Fibroblast of gingiva (primary cell): ENCODE measurements around the gene USHBP1.
A peak's percentile ranks its signal among the peaks of the same experiment; 100 is the strongest.
"Not testable (repeated sequence)": the region's sequence is repeated elsewhere in the genome, so short reads cannot be mapped to it uniquely, and the experiment has no call there.

Source experiments
- DNase-seq: peaks from one replicate; pipeline ENCODE4 v3.0.0-alpha.2; 2011; ENCODE audit warnings: low read depth

Gene USHBP1

DNA sequence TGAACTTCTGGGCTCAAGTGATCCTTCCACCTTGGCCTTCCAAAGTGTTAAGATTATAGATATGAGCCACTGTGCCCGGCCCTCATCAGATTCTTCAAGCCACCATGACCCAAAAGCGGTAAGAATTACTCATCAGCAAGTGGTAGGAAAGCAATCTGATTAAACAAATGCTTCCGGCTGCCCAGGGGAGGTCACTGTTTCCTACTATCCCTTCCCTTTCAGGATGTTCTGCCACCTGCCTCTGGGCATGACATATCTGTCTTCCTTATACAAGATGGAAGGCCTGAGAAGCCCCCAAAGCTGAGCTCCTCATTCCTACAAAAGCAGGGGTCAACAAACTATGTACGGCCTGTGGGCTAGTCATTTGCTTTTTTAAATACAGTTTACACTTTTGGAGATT, 31.7 kb upstream of the USHBP1 start:
- peak; percentile 27 for DNase-seq

DNA sequence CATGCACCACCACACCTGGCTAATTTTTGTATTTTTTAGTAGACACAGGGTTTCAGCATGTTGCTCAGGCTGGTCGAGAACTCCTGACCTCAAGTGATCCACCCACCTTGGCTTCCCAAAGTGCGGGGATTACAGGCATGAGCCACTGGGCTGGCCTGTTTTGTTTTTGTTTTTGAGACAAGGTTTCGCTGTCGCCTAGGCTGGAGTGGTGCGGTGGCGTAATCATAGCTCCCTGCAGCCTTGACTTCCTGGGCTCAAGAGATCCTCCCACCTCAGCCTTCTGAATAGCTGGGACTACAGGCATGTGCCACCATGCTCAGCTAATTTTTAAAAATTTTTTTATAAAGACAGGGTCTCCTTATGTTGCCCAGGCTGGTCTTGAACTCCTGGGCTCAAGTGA, 31.0 kb upstream of the USHBP1 start:
- DNase-seq: not testable (repeated sequence)

DNA sequence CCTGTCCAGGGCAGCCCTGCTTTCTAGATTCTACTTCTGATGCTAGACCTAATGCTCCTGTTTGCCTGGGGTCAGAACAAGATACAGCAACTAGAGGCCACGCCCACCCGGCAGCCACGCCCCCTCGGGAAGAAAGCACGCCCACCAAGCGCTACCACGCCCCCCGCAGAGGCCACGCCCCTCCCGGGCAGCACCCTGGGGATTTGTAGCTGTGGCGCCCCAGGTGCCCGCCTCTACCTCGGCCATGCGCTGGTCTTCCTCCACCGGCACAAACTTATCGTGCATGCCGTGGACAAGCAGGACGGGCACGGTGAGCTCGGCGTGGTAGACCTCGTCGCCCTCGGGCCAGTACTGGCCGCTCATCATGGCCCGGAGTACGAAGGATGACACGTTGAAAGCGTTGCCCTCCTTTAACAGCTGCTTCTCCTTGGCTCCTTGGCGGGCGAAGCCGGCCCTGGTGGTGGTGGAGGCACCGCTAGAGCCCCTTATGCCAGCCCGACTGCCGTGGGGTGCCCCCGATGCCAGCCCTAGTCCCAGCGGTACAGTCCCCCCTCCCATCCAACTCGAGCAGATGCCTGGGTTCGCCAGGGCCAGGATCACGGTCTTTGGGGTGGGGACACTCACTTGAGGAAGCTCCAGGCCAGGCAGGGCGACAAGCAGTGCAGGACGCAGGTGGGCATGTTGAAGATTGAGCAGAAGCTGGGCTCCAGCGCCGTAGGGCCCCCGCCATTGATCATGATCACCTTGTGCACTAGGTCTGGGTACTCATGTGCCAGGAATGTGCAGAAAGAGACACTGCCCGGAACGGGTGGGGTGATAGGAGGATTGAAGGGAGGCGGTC, 29.7 kb upstream of the USHBP1 start:
- no peak for DNase-seq

- DNase-seq: no peak
Measured at GRCh38 chr19:17293605-17294004, 29.1 kb upstream of the USHBP1 start.

DNA sequence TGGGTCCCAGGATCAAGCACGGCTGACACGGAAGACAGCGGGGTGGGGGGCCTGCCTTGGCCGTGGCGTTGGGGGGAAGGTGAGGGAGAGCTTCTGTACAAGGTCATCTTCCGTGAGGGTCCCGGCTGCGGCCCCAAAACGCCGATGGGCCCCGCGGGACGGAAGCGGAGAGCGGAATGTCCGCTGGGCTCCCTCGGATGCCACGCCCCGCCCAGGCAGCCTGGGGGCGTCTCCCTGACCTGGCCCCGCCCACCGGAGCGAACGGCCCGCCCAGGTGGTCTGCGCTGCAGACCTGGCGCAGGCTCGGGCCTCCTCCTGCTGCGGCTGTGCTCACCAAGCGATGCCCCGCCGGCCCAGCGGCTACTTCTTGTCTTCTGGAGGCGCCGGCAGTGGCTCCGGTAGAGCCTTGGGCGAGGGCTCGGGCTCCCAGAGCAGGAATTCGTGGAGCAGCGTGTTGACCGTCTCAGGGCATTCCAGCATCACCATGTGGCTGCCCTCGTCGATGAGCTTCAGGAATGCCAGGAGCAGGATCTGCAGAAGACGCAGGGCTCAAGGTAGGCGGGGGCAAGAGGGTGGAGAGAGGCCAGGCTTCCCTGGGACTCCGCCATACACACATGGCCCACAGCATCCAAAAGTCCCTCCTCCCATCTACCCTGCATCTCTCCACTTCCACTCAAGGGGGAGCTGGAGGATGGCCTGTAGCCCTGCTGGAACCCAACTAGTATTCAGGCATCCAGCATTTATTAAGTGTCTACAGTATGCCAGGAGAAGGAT, 27.9 kb upstream of the USHBP1 start:
- DNase-seq: peak; percentile 93

DNA sequence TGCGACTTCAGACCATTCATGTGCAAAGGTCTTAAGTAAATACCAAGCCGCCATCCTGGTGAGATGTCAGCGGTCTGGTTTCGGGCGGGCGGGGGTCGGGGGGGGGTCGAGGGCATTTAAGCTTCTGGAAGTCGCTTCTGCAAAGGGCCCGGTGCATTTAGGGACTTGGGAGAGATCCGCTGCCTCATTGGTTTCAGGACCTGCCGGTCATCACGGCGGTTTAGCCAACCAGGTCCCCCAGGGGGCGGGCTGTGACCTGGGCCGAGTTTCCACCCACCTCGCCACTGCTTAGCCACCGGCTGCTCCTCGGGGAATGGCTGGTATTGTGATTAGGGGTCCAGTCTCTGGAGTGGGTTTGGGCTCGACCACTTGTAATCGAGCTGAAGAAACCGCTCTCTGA, 24.9 kb upstream of the USHBP1 start:
- peak; percentile 86 for DNase-seq

DNA sequence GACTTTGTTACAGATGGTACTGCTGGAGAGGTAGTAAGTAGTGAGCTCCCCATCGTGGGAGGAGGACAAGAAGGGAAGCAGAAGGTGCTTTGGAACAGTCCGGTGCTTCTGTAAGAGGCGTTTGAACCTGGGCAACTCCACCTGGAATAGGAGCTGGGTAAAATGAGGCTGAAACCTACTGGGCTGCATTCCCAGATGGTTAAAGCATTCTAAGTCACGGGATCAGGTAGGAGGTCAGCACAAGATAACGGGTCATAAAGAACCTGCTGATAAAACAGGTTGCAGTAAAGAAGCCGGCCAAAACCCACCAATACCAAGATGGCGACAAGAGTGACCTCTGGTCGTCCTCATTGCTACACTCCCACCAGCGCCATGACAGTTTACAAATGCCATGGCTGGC, 22.2 kb upstream of the USHBP1 start:
- no peak for DNase-seq

DNA sequence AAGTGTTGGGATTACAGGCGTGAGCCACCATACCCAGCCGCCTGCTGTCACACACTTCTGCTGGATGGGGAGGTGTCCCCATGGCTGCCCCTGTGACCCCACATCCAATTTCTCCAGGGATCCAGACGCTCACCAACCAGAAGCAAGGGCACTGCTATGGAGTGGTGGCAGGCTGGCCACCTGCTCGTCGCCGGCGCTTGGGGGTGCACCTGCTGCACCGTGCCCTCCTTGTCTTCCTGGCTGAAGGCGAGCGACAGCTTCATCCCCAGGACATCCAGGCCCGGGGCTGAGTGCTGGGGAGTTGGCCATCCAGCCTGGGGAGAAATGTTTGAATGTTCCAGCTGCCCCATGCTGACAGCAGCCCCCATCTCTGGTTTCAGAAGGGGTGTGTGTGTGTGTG, 21.7 kb upstream of the USHBP1 start:
- no peak for DNase-seq

GRCh38 chr19:17285415-17286135, 21.0 kb upstream of the USHBP1 start:
- no peak for DNase-seq

DNA sequence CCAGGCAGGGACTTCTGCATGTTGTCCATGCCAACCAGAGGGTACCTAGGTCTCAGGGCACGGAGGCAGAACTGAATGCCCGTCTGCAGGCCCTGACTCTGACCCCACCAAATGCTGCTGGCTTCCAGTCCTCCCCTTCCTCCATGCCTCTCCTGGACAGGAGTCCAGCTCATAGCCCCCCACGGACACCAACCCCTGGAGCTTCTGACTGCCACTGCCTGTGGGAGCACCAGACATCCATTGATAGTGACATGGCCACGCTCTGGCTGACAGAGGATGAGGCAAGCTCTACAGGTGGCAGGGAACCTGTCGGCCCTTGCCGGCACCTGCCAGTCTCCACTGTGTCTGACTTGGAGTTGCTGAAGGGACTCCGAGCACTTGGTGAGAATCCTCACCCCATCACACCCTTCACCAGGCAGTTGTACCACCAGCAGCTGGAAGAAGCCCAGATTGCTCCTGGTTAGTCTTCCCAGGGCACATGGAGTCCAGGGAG, 19.0 kb upstream of the USHBP1 start:
- DNase-seq: no peak

DNA sequence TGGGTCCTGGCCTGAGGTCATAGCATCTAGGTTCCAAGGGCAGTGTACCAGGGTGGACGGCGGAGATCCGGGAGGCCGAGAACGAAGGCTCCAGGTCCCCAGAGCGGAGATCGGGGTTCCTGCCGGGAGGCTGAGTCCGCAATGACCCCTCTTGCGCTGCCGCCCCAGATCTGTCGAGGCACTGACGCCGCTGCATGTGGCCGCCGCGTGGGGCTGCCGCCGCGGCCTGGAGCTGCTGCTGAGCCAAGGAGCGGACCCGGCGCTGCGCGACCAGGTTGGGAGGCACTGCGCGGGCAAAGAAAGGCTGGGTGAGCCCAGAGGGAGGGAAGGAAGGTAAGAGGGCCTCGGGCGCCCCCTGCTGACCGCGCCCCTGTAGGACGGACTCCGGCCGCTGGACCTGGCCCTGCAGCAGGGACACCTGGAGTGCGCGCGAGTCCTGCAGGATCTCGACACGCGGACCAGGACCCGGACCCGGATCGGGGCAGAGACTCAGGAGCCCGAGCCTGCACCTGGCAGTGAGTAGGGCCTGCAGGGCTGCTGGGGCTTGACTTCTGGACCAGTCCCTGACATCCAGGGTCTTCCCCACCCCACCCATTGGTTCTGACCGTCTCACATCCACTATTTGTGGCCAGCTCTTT, 18.1 kb upstream of the USHBP1 start:
- DNase-seq: peak; percentile 48

- DNase-seq: no peak
Measured at GRCh38 chr19:17281391-17282304, 17.1 kb upstream of the USHBP1 start, which contains the start of gene ANKLE1. Gene ANKLE1, plus strand, starts transcription at chr19:17281901. Its CDS starts 20 bp downstream, at chr19:17281921.

- DNase-seq: no peak
Measured at GRCh38 chr19:17279436-17279835, 14.9 kb upstream of the USHBP1 start.

- no peak for DNase-seq
Measured at GRCh38 chr19:17275441-17276175, 11.1 kb upstream of the USHBP1 start.

- DNase-seq: not testable (repeated sequence)
Measured at GRCh38 chr19:17274892-17275291, 10.3 kb upstream of the USHBP1 start.

- no peak for DNase-seq
Measured at GRCh38 chr19:17268754-17269153, 4.2 kb upstream of the USHBP1 start.

- DNase-seq: peak; percentile 99
Measured at GRCh38 chr19:17266975-17267788, 2.6 kb upstream of the USHBP1 start, which contains the start of gene BABAM1. Gene BABAM1, plus strand, starts transcription at chr19:17267443. Its CDS starts 1,364 bp downstream, at chr19:17268807.

DNA sequence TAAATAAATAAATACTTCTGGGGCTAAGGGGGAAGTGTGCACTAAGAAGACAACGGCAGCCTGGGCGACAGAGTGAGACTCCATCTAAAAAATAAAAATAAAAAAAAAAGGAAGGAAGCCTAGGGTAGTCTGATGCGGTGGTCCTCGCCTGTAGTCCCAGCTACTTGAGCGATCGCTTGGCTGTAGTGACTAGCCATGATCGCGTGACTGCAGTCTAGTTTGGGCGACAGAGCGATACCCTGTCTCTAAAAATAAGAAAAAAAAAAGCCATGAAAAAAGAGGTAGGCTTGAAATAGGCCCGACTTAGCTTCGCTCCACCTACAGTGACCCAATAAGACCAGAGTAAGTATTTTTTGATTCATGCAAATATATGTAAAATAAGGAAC, 2.0 kb upstream of the USHBP1 start:
- DNase-seq: no peak

DNA sequence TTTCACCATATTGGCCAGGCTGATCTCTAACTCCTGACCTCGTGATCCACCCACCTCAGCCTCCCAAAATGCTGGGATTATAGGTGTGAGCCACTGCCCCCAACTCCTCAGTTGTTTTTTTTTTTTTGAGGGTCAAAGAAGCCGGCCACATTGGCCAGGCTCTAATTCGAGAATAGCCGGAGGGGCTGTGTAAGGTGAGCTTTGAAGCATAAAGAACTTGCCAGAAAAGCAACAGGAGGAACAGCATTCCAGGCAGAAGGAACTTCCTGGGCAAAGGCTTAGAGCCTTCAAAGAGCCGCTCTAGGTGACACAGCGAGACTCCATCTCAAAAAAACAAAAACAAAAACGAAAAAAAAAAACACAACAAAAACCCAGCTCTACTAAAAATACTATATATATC, 1.5 kb upstream of the USHBP1 start:
- DNase-seq: no peak
